ENCODE measurements around the gene NOA1. TPM values are rescaled to one million over a fixed set of nuclear protein-coding genes. Genes with fewer than 3 reads are reported as not detected.

NOA1 gene
- total RNA-seq, 1 experiment from 2014 or later: 25.4 TPM

GRCh38 chr4:56976283-56976836 is 1.0 kb downstream of the NOA1 start:
- peaks cover 84% of the 10 kb centered on the region for H3K79me2 ChIP-seq (ENCODE audit: low read length)
- no peaks in the 10 kb centered on the region for H3K27me3 ChIP-seq (ENCODE audit: low read length)
- H4K20me1 ChIP-seq (ENCODE audit: insufficient read depth, low read depth, low read length): peaks cover 26% of the 10 kb centered on the region
- H3K9ac ChIP-seq (ENCODE audit: low read length): peak overlapping the region; percentile 99
- H3K4me1 ChIP-seq (ENCODE audit: low read length): peaks cover 29% of the 10 kb centered on the region
- DNase-seq: peak; percentile 44
- H3K4me2 ChIP-seq (ENCODE audit: low read depth, low read length, poor library complexity, severe bottlenecking): peak overlapping the region; percentile 94
- H3K27ac ChIP-seq (ENCODE audit: low read length): no peak overlapping the region
- H2AFZ ChIP-seq (ENCODE audit: low read length): no peak overlapping the region
- peaks cover 7% of the 10 kb centered on the region for H3K9me3 ChIP-seq (ENCODE audit: low read length)
- no peaks in the 10 kb centered on the region for H3K9me2 ChIP-seq (replicated peaks; ENCODE audit: insufficient read depth, low read length)
- peaks cover 46% of the 10 kb centered on the region for H3K36me3 ChIP-seq (ENCODE audit: insufficient read depth, low read length)
- H3K4me3 ChIP-seq (ENCODE audit: low read length): peak overlapping the region; percentile 99

- Histone ChIP-seq H3K27ac (ENCODE audit: low read length) (no peak overlapping the region), H3K4me2 (ENCODE audit: low read depth, low read length, poor library complexity, severe bottlenecking) (no peak overlapping the region), H3K36me3 (ENCODE audit: insufficient read depth, low read length) (peaks cover 47% of the 10 kb centered on the region), H3K9ac (ENCODE audit: low read length) (no peak overlapping the region), H4K20me1 (ENCODE audit: insufficient read depth, low read depth, low read length) (peaks cover 14% of the 10 kb centered on the region; the same call in 1 of the 2 replicates), H2AFZ (ENCODE audit: low read length) (no peak overlapping the region), H3K9me3 (ENCODE audit: low read length) (peaks cover 7% of the 10 kb centered on the region), H3K27me3 (ENCODE audit: low read length) (no peaks in the 10 kb centered on the region), H3K4me1 (ENCODE audit: low read length) (peaks cover 12% of the 10 kb centered on the region), H3K4me3 (ENCODE audit: low read length) (no peak overlapping the region), H3K9me2 (replicated peaks; ENCODE audit: insufficient read depth, low read length) (no peaks in the 10 kb centered on the region), H3K79me2 (ENCODE audit: low read length) (peaks cover 64% of the 10 kb centered on the region)
- DNase-seq: no peak
Measured at GRCh38 chr4:56973336-56973735, 4.1 kb downstream of the NOA1 start.

- Histone ChIP-seq H3K4me1 (ENCODE audit: low read length) (peaks cover 12% of the 10 kb centered on the region), H3K9ac (ENCODE audit: low read length) (no peak overlapping the region), H3K79me2 (ENCODE audit: low read length) (peaks cover 64% of the 10 kb centered on the region), H3K27me3 (ENCODE audit: low read length) (no peaks in the 10 kb centered on the region), H3K9me3 (ENCODE audit: low read length) (peaks cover 7% of the 10 kb centered on the region), H3K9me2 (replicated peaks; ENCODE audit: insufficient read depth, low read length) (no peaks in the 10 kb centered on the region), H2AFZ (ENCODE audit: low read length) (no peak overlapping the region), H3K27ac (ENCODE audit: low read length) (no peak overlapping the region), H3K4me2 (ENCODE audit: low read depth, low read length, poor library complexity, severe bottlenecking) (no peak overlapping the region), H3K36me3 (ENCODE audit: insufficient read depth, low read length) (peaks cover 47% of the 10 kb centered on the region), H3K4me3 (ENCODE audit: low read length) (no peak overlapping the region), H4K20me1 (ENCODE audit: insufficient read depth, low read depth, low read length) (peaks cover 14% of the 10 kb centered on the region; the same call in 1 of the 2 replicates)
- DNase-seq: no peak
Measured at GRCh38 chr4:56972809-56973208, 4.6 kb downstream of the NOA1 start.

GRCh38 chr4:56972389-56972788 is 5.0 kb downstream of the NOA1 start:
- H3K4me1 ChIP-seq (ENCODE audit: low read length): peaks cover 12% of the 10 kb centered on the region
- no peak overlapping the region for H3K9ac ChIP-seq (ENCODE audit: low read length)
- DNase-seq: no peak
- H3K9me3 ChIP-seq (ENCODE audit: low read length): peaks cover 7% of the 10 kb centered on the region
- no peak overlapping the region for H3K4me3 ChIP-seq (ENCODE audit: low read length)
- no peak overlapping the region for H3K27ac ChIP-seq (ENCODE audit: low read length)
- H3K27me3 ChIP-seq (ENCODE audit: low read length): no peaks in the 10 kb centered on the region
- no peaks in the 10 kb centered on the region for H3K9me2 ChIP-seq (replicated peaks; ENCODE audit: insufficient read depth, low read length)
- H3K4me2 ChIP-seq (ENCODE audit: low read depth, low read length, poor library complexity, severe bottlenecking): no peak overlapping the region
- peaks cover 64% of the 10 kb centered on the region for H3K79me2 ChIP-seq (ENCODE audit: low read length)
- peaks cover 14% of the 10 kb centered on the region; the same call in 1 of the 2 replicates for H4K20me1 ChIP-seq (ENCODE audit: insufficient read depth, low read depth, low read length)
- H2AFZ ChIP-seq (ENCODE audit: low read length): no peak overlapping the region
- H3K36me3 ChIP-seq (ENCODE audit: insufficient read depth, low read length): peaks cover 51% of the 10 kb centered on the region

- Histone ChIP-seq H3K27me3 (ENCODE audit: low read length) (no peaks in the 10 kb centered on the region), H3K4me3 (ENCODE audit: low read length) (no peak overlapping the region), H3K36me3 (ENCODE audit: insufficient read depth, low read length) (peaks cover 60% of the 10 kb centered on the region), H3K4me1 (ENCODE audit: low read length) (peaks cover 12% of the 10 kb centered on the region), H3K79me2 (ENCODE audit: low read length) (peaks cover 54% of the 10 kb centered on the region), H3K9ac (ENCODE audit: low read length) (no peak overlapping the region), H3K9me3 (ENCODE audit: low read length) (peaks cover 7% of the 10 kb centered on the region), H4K20me1 (ENCODE audit: insufficient read depth, low read depth, low read length) (peaks cover 7% of the 10 kb centered on the region; the same call in 1 of the 2 replicates), H3K9me2 (replicated peaks; ENCODE audit: insufficient read depth, low read length) (no peaks in the 10 kb centered on the region), H3K4me2 (ENCODE audit: low read depth, low read length, poor library complexity, severe bottlenecking) (no peak overlapping the region), H3K27ac (ENCODE audit: low read length) (no peak overlapping the region), H2AFZ (ENCODE audit: low read length) (no peak overlapping the region)
- no peak for DNase-seq
Measured at GRCh38 chr4:56971383-56971782, 6.0 kb downstream of the NOA1 start.

- no peak overlapping the region for H3K4me3 ChIP-seq (ENCODE audit: low read length)
- no peaks in the 10 kb centered on the region for H3K27me3 ChIP-seq (ENCODE audit: low read length)
- H3K36me3 ChIP-seq (ENCODE audit: insufficient read depth, low read length): peaks cover 17% of the 10 kb centered on the region; the same call in 1 of the 2 replicates
- H3K9me2 ChIP-seq (replicated peaks; ENCODE audit: insufficient read depth, low read length): no peaks in the 10 kb centered on the region
- H3K9ac ChIP-seq (ENCODE audit: low read length): no peak overlapping the region
- peak overlapping the region; percentile 9; the same call in 1 of the 2 replicates for H3K27ac ChIP-seq (ENCODE audit: low read length)
- H3K4me1 ChIP-seq (ENCODE audit: low read length): no peaks in the 10 kb centered on the region
- no peak for DNase-seq
- no peak overlapping the region for H3K4me2 ChIP-seq (ENCODE audit: low read depth, low read length, poor library complexity, severe bottlenecking)
- no peaks in the 10 kb centered on the region for H3K79me2 ChIP-seq (ENCODE audit: low read length)
- no peaks in the 10 kb centered on the region for H3K9me3 ChIP-seq (ENCODE audit: low read length)
- 0 out of 2 replicates have a peak, but pooled peaks cover 3% of the 10 kb centered on the region for H4K20me1 ChIP-seq (ENCODE audit: insufficient read depth, low read depth, low read length)
- no peak overlapping the region for H2AFZ ChIP-seq (ENCODE audit: low read length)
Measured at GRCh38 chr4:56961107-56961500, 16.3 kb downstream of the NOA1 start.

GRCh38 chr4:56959100-56959499 is 18.3 kb downstream of the NOA1 start:
- DNase-seq: no peak
- H3K27me3 ChIP-seq (ENCODE audit: low read length): no peaks in the 10 kb centered on the region
- H3K4me3 ChIP-seq (ENCODE audit: low read length): no peak overlapping the region
- no peaks in the 10 kb centered on the region for H3K9me2 ChIP-seq (replicated peaks; ENCODE audit: insufficient read depth, low read length)
- no peaks in the 10 kb centered on the region for H3K4me1 ChIP-seq (ENCODE audit: low read length)
- H3K9me3 ChIP-seq (ENCODE audit: low read length): no peaks in the 10 kb centered on the region
- H2AFZ ChIP-seq (ENCODE audit: low read length): no peak overlapping the region
- no peak overlapping the region for H3K9ac ChIP-seq (ENCODE audit: low read length)
- H3K27ac ChIP-seq (ENCODE audit: low read length): no peak overlapping the region
- no peaks in the 10 kb centered on the region for H3K79me2 ChIP-seq (ENCODE audit: low read length)
- H3K4me2 ChIP-seq (ENCODE audit: low read depth, low read length, poor library complexity, severe bottlenecking): no peak overlapping the region
- no peaks in the 10 kb centered on the region for H4K20me1 ChIP-seq (ENCODE audit: insufficient read depth, low read depth, low read length)
- H3K36me3 ChIP-seq (ENCODE audit: insufficient read depth, low read length): peaks cover 4% of the 10 kb centered on the region; the same call in 1 of the 2 replicates

- Histone ChIP-seq H4K20me1 (ENCODE audit: insufficient read depth, low read depth, low read length) (no peaks in the 10 kb centered on the region), H3K4me2 (ENCODE audit: low read depth, low read length, poor library complexity, severe bottlenecking) (no peak overlapping the region), H3K4me3 (ENCODE audit: low read length) (no peak overlapping the region), H3K9me2 (replicated peaks; ENCODE audit: insufficient read depth, low read length) (no peaks in the 10 kb centered on the region), H3K9me3 (ENCODE audit: low read length) (no peaks in the 10 kb centered on the region), H3K9ac (ENCODE audit: low read length) (no peak overlapping the region), H3K27ac (ENCODE audit: low read length) (no peak overlapping the region), H2AFZ (ENCODE audit: low read length) (no peak overlapping the region), H3K79me2 (ENCODE audit: low read length) (no peaks in the 10 kb centered on the region), H3K4me1 (ENCODE audit: low read length) (no peaks in the 10 kb centered on the region), H3K27me3 (ENCODE audit: low read length) (no peaks in the 10 kb centered on the region), H3K36me3 (ENCODE audit: insufficient read depth, low read length) (peaks cover under 1% of the 10 kb centered on the region; the same call in 1 of the 2 replicates)
- no peak for DNase-seq
Measured at GRCh38 chr4:56958111-56958517, 19.3 kb downstream of the NOA1 start.

Measured in Karpas-422 (cell line).